CD14-positive monocyte (primary cell): ENCODE results near the gene SPSB4. TPM values are rescaled to one million over a fixed set of nuclear protein-coding genes. Genes with fewer than 3 reads are reported as not detected.

Experiments used
- DNase-seq, 3 donors: peaks; one replicate each; pipeline ENCODE4 v3.0.0-alpha.2; 2011 to 2022
- H2AFZ ChIP-seq: 2 replicates; pipeline ENCODE4 v1.6.0; 2012; ENCODE audit warnings: mild to moderate bottlenecking, low read depth, low read length, inconsistent platforms; ENCODE audit not compliant: insufficient read depth, poor library complexity, severe bottlenecking
- H3K27ac ChIP-seq, 2 donors: 1 replicate in 1 of 2; 2 replicates in 1 of 2; pipeline ENCODE4 v1.5.1; 2012 to 2013; ENCODE audit warnings: low read length in 2 of 2, control low read depth in 1 of 2, inconsistent platforms in 1 of 2, low read depth in 1 of 2, mild to moderate bottlenecking in 1 of 2
- H3K27me3 ChIP-seq, 2 donors: one replicate each; pipeline versions ENCODE4 v1.6.0 to v1.6.1; 2011 to 2013; ENCODE audit warnings: low read length in 2 of 2; ENCODE audit not compliant: control insufficient read depth in 2 of 2, insufficient read depth in 2 of 2
- H3K36me3 ChIP-seq, 2 donors: replicated peaks in 1 of 2; 1 replicate in 1 of 2; 2 replicates in 1 of 2; pipeline versions ENCODE4 v1.5.1 to v1.6.1; 2012 to 2013; ENCODE audit warnings: low read length in 2 of 2, control low read depth in 1 of 2, inconsistent platforms in 1 of 2, mild to moderate bottlenecking in 1 of 2; ENCODE audit not compliant: insufficient read depth in 2 of 2, control insufficient read depth in 1 of 2
- H3K4me1 ChIP-seq, 2 donors: 1 replicate in 1 of 2; 2 replicates in 1 of 2; pipeline versions ENCODE4 v1.5.1 to v1.6.1; 2012 to 2013; ENCODE audit warnings: low read length in 2 of 2, control low read depth in 1 of 2, inconsistent platforms in 1 of 2, mild to moderate bottlenecking in 1 of 2, moderate library complexity in 1 of 2; ENCODE audit not compliant: insufficient read depth in 2 of 2, control insufficient read depth in 1 of 2
- H3K4me2 ChIP-seq: replicated peaks from 2 replicates; pipeline ENCODE3; 2012; ENCODE audit warnings: low read length, moderate library complexity, mild to moderate bottlenecking; ENCODE audit not compliant: poor library complexity, severe bottlenecking; ENCODE audit errors: extremely low read depth
- H3K4me3 ChIP-seq, 3 experiments: fragments of 200-600 bp in 1 of 3; sonication (generic) in 1 of 3; replicated peaks in 1 of 3; 1 replicate in 2 of 3; 2 replicates in 1 of 3; pipeline ENCODE4 v1.5.1; 2011 to 2013; ENCODE audit warnings: low read length in 3 of 3, mild to moderate bottlenecking in 3 of 3, control low read depth in 2 of 3, low read depth in 2 of 3, inconsistent platforms in 1 of 3, moderate library complexity in 1 of 3
- H3K79me2 ChIP-seq: 2 replicates; pipeline ENCODE4 v1.6.0; 2012; ENCODE audit warnings: mild to moderate bottlenecking, control low read depth, inconsistent platforms, low read length, moderate library complexity; ENCODE audit not compliant: insufficient read depth
- H3K9ac ChIP-seq: 2 replicates; pipeline ENCODE4 v1.6.0; 2017; ENCODE audit warnings: low read length, mild to moderate bottlenecking; ENCODE audit not compliant: insufficient read depth, poor library complexity, severe bottlenecking
- H3K9me3 ChIP-seq, 2 donors: replicated peaks in 1 of 2; 1 replicate in 1 of 2; 2 replicates in 1 of 2; pipeline versions ENCODE4 v1.5.1 to v1.6.1; 2012 to 2013; ENCODE audit warnings: low read length in 2 of 2, control low read depth in 1 of 2; ENCODE audit not compliant: control insufficient read depth in 1 of 2, insufficient read depth in 1 of 2
- H4K20me1 ChIP-seq: 2 replicates; pipeline ENCODE4 v1.6.0; 2012; ENCODE audit warnings: mild to moderate bottlenecking, low read length, control low read depth, moderate library complexity; ENCODE audit not compliant: insufficient read depth
- H3K27ac Mint-ChIP-seq, 7 donors: one replicate each; pipeline ENCODE4 v1.8.0; 2020; ENCODE audit warnings: mild to moderate bottlenecking in 7 of 7, mixed read lengths in 7 of 7, moderate library complexity in 6 of 7, inconsistent platforms in 2 of 7
- H3K27me3 Mint-ChIP-seq, 3 donors: one replicate each; pipeline ENCODE4 v1.8.0; 2021 to 2022; ENCODE audit warnings: low read depth in 3 of 3, mild to moderate bottlenecking in 3 of 3, mixed read lengths in 3 of 3, moderate library complexity in 3 of 3, inconsistent platforms in 1 of 3
- H3K36me3 Mint-ChIP-seq, 2 donors: one replicate each; pipeline ENCODE4 v1.8.0; 2020; ENCODE audit warnings: mixed read lengths in 2 of 2, inconsistent platforms in 1 of 2, mild to moderate bottlenecking in 1 of 2
- H3K4me1 Mint-ChIP-seq: one replicate; pipeline ENCODE4 v1.8.0; 2020; ENCODE audit warnings: mild to moderate bottlenecking, mixed read lengths
- H3K4me3 Mint-ChIP-seq, 2 donors: one replicate each; pipeline ENCODE4 v1.8.0; 2020; ENCODE audit warnings: mild to moderate bottlenecking in 2 of 2, mixed read lengths in 2 of 2, moderate library complexity in 1 of 2
- H3K9me3 Mint-ChIP-seq, 7 donors: one replicate each; pipeline ENCODE4 v1.8.0; 2020 to 2022; ENCODE audit warnings: mixed read lengths in 7 of 7, mild to moderate bottlenecking in 6 of 7, moderate library complexity in 6 of 7, inconsistent platforms in 2 of 7
- WGBS: methylation state at CpG from one replicate; pipeline ENCODE4 v1.1.5; 2013; ENCODE audit warnings: missing lambda C conversion rate; ENCODE audit not compliant: insufficient coverage; 5-methylcytosine and 5-hydroxymethylcytosine counted together
- intact Hi-C, 2 donors: fragments of 100-400 bp; cut with micrococcal nuclease; formaldehyde crosslinking; loops; one replicate each; pipeline versions ENCODE4 v1.15.0 to v1.15.1; 2023
- polyA plus RNA-seq, 3 donors: library from polyadenylated mRNA; depleted of rRNA in 1 of 3; unstranded in 2 of 3; stranded (reverse) in 1 of 3; fragments of 300-500 nt in 2 of 3; fragments of >200 nt in 1 of 3; fragmentation: Illumina TruSeq in 2 of 3; gene quantifications; 1 replicate in 2 of 3; 2 replicates in 1 of 3; pipeline ENCODE4 v1.2.3, GENCODE V29; 2012 to 2021
- TF ChIP-seq, protein P1 (sequence below): fragments of 200-600 bp; IDR thresholded peaks from one replicate; pipeline ENCODE4 v1.8.0; 2022; ENCODE audit warnings: antibody characterized with exemption, mild to moderate bottlenecking

Gene SPSB4
- polyA plus RNA-seq, 3 donors: not detected

DNA sequence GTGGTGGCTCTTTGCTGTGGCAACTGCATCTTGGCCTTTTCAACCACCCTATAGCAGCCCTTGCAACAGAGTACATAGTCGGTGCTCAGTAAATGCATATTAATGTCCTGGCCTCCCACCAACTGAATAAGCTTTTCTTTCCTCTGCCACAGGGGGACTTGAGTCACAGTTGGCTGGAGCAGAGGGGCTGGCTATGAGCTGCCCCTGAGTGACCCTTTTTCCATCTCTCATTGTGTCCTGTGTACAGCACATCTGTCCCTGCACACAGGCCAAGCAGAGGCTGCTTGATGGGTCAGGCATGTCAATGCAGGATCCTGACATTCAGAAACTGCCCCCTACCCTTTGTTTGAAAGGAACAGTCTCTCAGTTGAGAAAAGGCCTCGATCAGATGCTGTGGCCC is 22.4 kb downstream of the SPSB4 start:
- DNase-seq: no peak
- no peaks in the 10 kb centered on the region for H3K36me3 Mint-ChIP-seq
- H3K4me1 ChIP-seq: peaks cover 17 to 18% of the 10 kb centered on the region in 2 donors
- H3K9ac ChIP-seq: no peak overlapping the region
- peaks cover 17% of the 10 kb centered on the region for H3K4me1 Mint-ChIP-seq
- no peak overlapping the region for H3K27ac Mint-ChIP-seq
- WGBS: no CpG with 5 or more reads among the region's 2 CpGs
- no peaks in the 10 kb centered on the region for H3K9me3 ChIP-seq
- no peak overlapping the region for H3K27ac ChIP-seq
- no peaks in the 10 kb centered on the region for H3K27me3 ChIP-seq
- H3K4me2 ChIP-seq: no peak overlapping the region
- H3K9me3 Mint-ChIP-seq: no peaks in the 10 kb centered on the region
- TF ChIP-seq, protein P1, sequence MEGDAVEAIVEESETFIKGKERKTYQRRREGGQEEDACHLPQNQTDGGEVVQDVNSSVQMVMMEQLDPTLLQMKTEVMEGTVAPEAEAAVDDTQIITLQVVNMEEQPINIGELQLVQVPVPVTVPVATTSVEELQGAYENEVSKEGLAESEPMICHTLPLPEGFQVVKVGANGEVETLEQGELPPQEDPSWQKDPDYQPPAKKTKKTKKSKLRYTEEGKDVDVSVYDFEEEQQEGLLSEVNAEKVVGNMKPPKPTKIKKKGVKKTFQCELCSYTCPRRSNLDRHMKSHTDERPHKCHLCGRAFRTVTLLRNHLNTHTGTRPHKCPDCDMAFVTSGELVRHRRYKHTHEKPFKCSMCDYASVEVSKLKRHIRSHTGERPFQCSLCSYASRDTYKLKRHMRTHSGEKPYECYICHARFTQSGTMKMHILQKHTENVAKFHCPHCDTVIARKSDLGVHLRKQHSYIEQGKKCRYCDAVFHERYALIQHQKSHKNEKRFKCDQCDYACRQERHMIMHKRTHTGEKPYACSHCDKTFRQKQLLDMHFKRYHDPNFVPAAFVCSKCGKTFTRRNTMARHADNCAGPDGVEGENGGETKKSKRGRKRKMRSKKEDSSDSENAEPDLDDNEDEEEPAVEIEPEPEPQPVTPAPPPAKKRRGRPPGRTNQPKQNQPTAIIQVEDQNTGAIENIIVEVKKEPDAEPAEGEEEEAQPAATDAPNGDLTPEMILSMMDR: no peak
- intact Hi-C loops: no loop called here
- H2AFZ ChIP-seq: no peak overlapping the region
- no peak overlapping the region for H3K4me3 ChIP-seq
- no peaks in the 10 kb centered on the region for H4K20me1 ChIP-seq
- H3K79me2 ChIP-seq: no peaks in the 10 kb centered on the region
- no peaks in the 10 kb centered on the region for H3K36me3 ChIP-seq
- peaks cover 0 to 7% (median 0%) of the 10 kb centered on the region in 3 donors for H3K27me3 Mint-ChIP-seq
- H3K4me3 Mint-ChIP-seq: no peak overlapping the region

DNA sequence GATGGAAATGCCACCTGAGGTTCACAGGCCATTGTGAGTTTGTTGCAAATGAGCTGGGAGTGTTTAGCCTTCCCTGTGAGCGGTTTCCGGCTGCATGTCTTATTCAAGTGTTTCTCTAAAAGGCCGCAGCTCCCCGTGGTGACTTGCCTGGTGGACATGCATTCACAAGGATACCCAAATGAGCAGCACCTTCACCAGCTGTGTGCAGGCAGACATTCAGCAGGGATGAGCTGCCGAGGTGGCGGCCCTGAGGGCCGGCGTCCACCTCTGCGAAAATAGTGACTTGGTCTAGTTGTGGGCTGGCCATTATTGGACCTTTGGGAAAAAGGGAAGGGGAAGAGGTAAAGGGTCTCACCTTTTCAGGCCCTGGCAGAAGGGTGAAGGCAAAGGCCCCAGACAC is 23.4 kb downstream of the SPSB4 start:
- Histone ChIP-seq H2AFZ (no peak overlapping the region), H3K4me2 (no peak overlapping the region), H3K27me3 (no peaks in the 10 kb centered on the region), H3K4me3 (no peak overlapping the region), H3K4me1 (peaks cover 17 to 18% of the 10 kb centered on the region in 2 donors), H3K9me3 (no peaks in the 10 kb centered on the region), H3K36me3 (no peaks in the 10 kb centered on the region), H3K27ac (no peak overlapping the region), H4K20me1 (no peaks in the 10 kb centered on the region), H3K9ac (no peak overlapping the region), H3K79me2 (no peaks in the 10 kb centered on the region)
- Mint-ChIP-seq H3K27ac (no peak overlapping the region), H3K27me3 (peaks cover 0 to 7% (median 0%) of the 10 kb centered on the region in 3 donors), H3K4me1 (peaks cover 17% of the 10 kb centered on the region), H3K4me3 (no peak overlapping the region), H3K9me3 (no peaks in the 10 kb centered on the region), H3K36me3 (no peaks in the 10 kb centered on the region)
- TF ChIP-seq, protein P1: no peak
- intact Hi-C loops: no loop called here
- 88% methylated on average over 6 of the region's 9 CpGs for WGBS
- DNase-seq: no peak
